ENCODE measurements around the gene GNA14. TPM values are rescaled to one million over a fixed set of nuclear protein-coding genes. Genes with fewer than 3 reads are reported as not detected.

Gene GNA14
- total and polyA plus RNA-seq, 2 donors (not counting 3 experiments of a cell fraction or from before 2014, with no cell fraction given), result 2.1 to 3.3 TPM

DNA sequence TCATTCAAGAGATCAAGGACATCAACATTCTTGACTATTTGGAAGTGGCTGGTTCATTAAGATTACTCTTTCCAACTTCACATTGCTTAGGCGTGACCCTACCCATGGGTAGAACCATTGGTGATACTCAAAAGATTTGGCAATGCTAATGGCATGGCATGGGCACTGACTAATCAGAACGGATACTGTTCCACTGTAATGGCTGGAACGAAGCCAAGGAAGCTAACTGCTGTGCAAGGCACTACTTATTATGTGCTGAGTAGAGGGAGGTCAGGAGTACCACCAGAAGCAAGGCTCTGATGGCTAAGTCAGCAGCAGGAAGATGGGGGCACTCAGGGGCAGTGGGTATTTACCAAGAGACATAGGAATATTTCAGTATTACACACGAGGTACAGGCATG, 31.9 kb downstream of the GNA14 start:
- Histone ChIP-seq H2AFZ (ENCODE audit: low read depth, low read length) (no peak overlapping the region), H3K9me1 (replicated peaks; ENCODE audit: control insufficient read depth, extremely low read depth, insufficient read depth, low read length) (no peaks in the 10 kb centered on the region), H3K4me2 (ENCODE audit: insufficient read depth, low read length) (no peak overlapping the region), H4K20me1 (replicated peaks; ENCODE audit: control insufficient read depth, extremely low read depth, insufficient read depth, low read length) (no peaks in the 10 kb centered on the region), H3K4me1 (ENCODE audit: control insufficient read depth, extremely low read depth, insufficient read depth, low read length) (no peaks in the 10 kb centered on the region), H3K9me3 (replicated peaks; ENCODE audit: control insufficient read depth, insufficient read depth, low read length) (no peaks in the 10 kb centered on the region), H3K27ac (ENCODE audit: insufficient read depth, low read depth, low read length) (no peak overlapping the region), H3K79me2 (ENCODE audit: control insufficient read depth, insufficient read depth, low read length) (no peaks in the 10 kb centered on the region), H3K9ac (replicated peaks; ENCODE audit: extremely low read depth, insufficient read depth, low read length) (no peak overlapping the region), H3K4me3 (replicated peaks in 1 of 3; ENCODE audit: insufficient read depth in 1 of 3, low read depth in 1 of 3, low read length in 3 of 3) (no peak overlapping the region), H3K27me3 (ENCODE audit: control insufficient read depth in 2 of 2, insufficient read depth in 2 of 2, low read length in 2 of 2) (peaks cover 0 to 2% of the 10 kb centered on the region in 2 experiments), H3K36me3 (ENCODE audit: control insufficient read depth in 2 of 2, extremely low read depth in 1 of 2, insufficient read depth in 2 of 2, low read length in 2 of 2) (no peaks in the 10 kb centered on the region)
- no TSS peak for BruUV-seq (replicated peaks)
- POLR2A ChIA-PET, result no interaction called here
- dilution Hi-C loops (cut with MboI; ENCODE audit: extremely low pct_ligation_motif_present, low sequenced_read_pairs) (no loop called here), intact Hi-C loops (cut with micrococcal nuclease) (no loop called here)
- CTCF ChIA-PET, result interaction anchor here (1.0 kb wide), 1 partner anchor 34 kb away, joined by 4 read pairs; no protein-coding TSS in a partner anchor
- TF ChIP-seq JUN (IDR thresholded peaks at IDR 0.05; ENCODE audit: borderline replicate concordance, insufficient read depth, insufficient read length, low read depth), result no peak
- no peak for TF ChIP-seq POLR2AphosphoS5 (IDR thresholded peaks at IDR 0.05; ENCODE audit: insufficient read depth, low read depth, low read length)
- no peak for TF ChIP-seq POLR2A (IDR thresholded peaks at IDR 0.05; ENCODE audit: low read depth, low read length)
- TF ChIP-seq MYC (IDR thresholded peaks at IDR 0.05; ENCODE audit: low read depth, low read length), result no peak
- no peak for TF ChIP-seq EZH2 (IDR thresholded peaks at IDR 0.05; ENCODE audit: borderline replicate concordance, low read depth, low read length, severe bottlenecking)
- no peak for TF ChIP-seq GATA2 (IDR thresholded peaks at IDR 0.05; ENCODE audit: insufficient read depth, insufficient read length, low read depth, low read length)
- no peak for TF ChIP-seq FOS (IDR thresholded peaks at IDR 0.05; ENCODE audit: borderline replicate concordance, insufficient read depth, low read length)
- TF ChIP-seq, protein P1, sequence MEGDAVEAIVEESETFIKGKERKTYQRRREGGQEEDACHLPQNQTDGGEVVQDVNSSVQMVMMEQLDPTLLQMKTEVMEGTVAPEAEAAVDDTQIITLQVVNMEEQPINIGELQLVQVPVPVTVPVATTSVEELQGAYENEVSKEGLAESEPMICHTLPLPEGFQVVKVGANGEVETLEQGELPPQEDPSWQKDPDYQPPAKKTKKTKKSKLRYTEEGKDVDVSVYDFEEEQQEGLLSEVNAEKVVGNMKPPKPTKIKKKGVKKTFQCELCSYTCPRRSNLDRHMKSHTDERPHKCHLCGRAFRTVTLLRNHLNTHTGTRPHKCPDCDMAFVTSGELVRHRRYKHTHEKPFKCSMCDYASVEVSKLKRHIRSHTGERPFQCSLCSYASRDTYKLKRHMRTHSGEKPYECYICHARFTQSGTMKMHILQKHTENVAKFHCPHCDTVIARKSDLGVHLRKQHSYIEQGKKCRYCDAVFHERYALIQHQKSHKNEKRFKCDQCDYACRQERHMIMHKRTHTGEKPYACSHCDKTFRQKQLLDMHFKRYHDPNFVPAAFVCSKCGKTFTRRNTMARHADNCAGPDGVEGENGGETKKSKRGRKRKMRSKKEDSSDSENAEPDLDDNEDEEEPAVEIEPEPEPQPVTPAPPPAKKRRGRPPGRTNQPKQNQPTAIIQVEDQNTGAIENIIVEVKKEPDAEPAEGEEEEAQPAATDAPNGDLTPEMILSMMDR (IDR thresholded peaks at IDR 0.05; ENCODE audit: extremely low read depth in 1 of 2, insufficient read depth in 1 of 2, low read depth in 1 of 2, low read length in 2 of 2), result no peak
- TF ChIP-seq, protein P2, sequence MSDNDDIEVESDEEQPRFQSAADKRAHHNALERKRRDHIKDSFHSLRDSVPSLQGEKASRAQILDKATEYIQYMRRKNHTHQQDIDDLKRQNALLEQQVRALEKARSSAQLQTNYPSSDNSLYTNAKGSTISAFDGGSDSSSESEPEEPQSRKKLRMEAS (IDR thresholded peaks at IDR 0.05; ENCODE audit: insufficient read depth, insufficient read length), result no peak
- FAIRE-seq, result peak; percentile 44
- peak; percentile 64 for DNase-seq (ENCODE audit: low read depth, low spot score)
